Stomach (tissue), 9 donors: ENCODE measurements around the gene UBAC1. TPM values are rescaled to one million over a fixed set of nuclear protein-coding genes. Genes with fewer than 3 reads are reported as not detected.

Experiments used
- DNase-seq, 2 donors: peaks; one replicate each; pipeline versions ENCODE4 v3.0.0 to v3.0.0-alpha.2; 2013 to 2019
- H3K27ac ChIP-seq, 5 donors: fragments of 200-600 bp in 4 of 5; sonication (generic) in 4 of 5; one replicate each; pipeline ENCODE4 v1.5.1; 2013 to 2019; ENCODE audit warnings: mild to moderate bottlenecking in 1 of 5, moderate library complexity in 1 of 5
- H3K27me3 ChIP-seq, 3 donors: fragments of 200-600 bp; sonication (generic); one replicate each; pipeline ENCODE4 v1.5.1; 2017 to 2019; ENCODE audit warnings: mixed run types in 1 of 3
- H3K36me3 ChIP-seq, 4 donors: fragments of 200-600 bp; sonication (generic); 1 replicate in 3 of 4; 2 replicates in 1 of 4; pipeline ENCODE4 v1.5.1; 2016 to 2019
- H3K4me1 ChIP-seq, 4 donors: fragments of 200-600 bp; sonication (generic); one replicate each; pipeline ENCODE4 v1.5.1; 2016 to 2019
- H3K4me3 ChIP-seq, 4 donors: fragments of 200-600 bp; sonication (generic) in 3 of 4; one replicate each; pipeline ENCODE4 v1.5.1; 2016 to 2019; ENCODE audit warnings: mild to moderate bottlenecking in 1 of 4
- H3K9me3 ChIP-seq, 4 donors: fragments of 200-600 bp; sonication (generic); one replicate each; pipeline ENCODE4 v1.5.1; 2016 to 2019
- EP300 ChIP-seq: sonication (generic); formaldehyde crosslinking; IDR thresholded peaks from one replicate; pipeline ENCODE4 v1.6.1; 2017; ENCODE audit warnings: antibody characterized with exemption
- POLR2A ChIP-seq, 4 donors: fragments of 450-650 bp; IDR thresholded peaks; one replicate each; pipeline ENCODE4 v1.6.1; 2016; ENCODE audit warnings: antibody characterized with exemption in 4 of 4, control low read depth in 2 of 4, mild to moderate bottlenecking in 1 of 4, moderate library complexity in 1 of 4
- POLR2AphosphoS5 ChIP-seq, 3 donors: sonication (generic); formaldehyde crosslinking; IDR thresholded peaks; one replicate each; pipeline ENCODE4 v1.6.1; 2016; ENCODE audit warnings: antibody characterized with exemption in 3 of 3
- WGBS, 5 donors: extraction: QIAGEN DNeasy Blood & Tissue Kit in 3 of 5; methylation state at CpG; one replicate each; pipeline versions ENCODE4 v1.1.5 to v1.1.7; 2013 to 2018; 5-methylcytosine and 5-hydroxymethylcytosine counted together
- intact Hi-C: fragments of 100-400 bp; cut with DNase I; formaldehyde crosslinking; loops from one replicate; pipeline ENCODE4 v1.15.1; 2023; ENCODE audit warnings: low total_unique reads
- polyA plus RNA-seq, 3 donors: library from polyadenylated mRNA; stranded (reverse); fragments of 200-250 nt; gene quantifications; one replicate each; pipeline ENCODE4 v1.2.3, GENCODE V29; 2013
- total RNA-seq, 5 donors: library from RNA; depleted of rRNA; stranded (reverse); fragments of >200 nt; gene quantifications; one replicate each; pipeline versions ENCODE4 v1.1.0 to v1.2.3, GENCODE V29; 2014 to 2016
- TF ChIP-seq, protein P1 (sequence below), 7 experiments: fragments of 450-650 bp in 4 of 7; fragments of 200-600 bp in 3 of 7; sonication (generic) in 3 of 7; IDR thresholded peaks; one replicate each; pipeline ENCODE4 v1.5.1; 2016 to 2019; ENCODE audit warnings: antibody characterized with exemption in 7 of 7, control low read depth in 2 of 7, mild to moderate bottlenecking in 1 of 7
- donor health status: healthy with polysubstance abuse.
- donor health status: Bipolar disorder and iron deficiency.
- donor health status: healthy.

UBAC1 gene
- total and polyA plus RNA-seq, 8 donors, result 22.6 to 70.1 (median 42.6) TPM

DNA sequence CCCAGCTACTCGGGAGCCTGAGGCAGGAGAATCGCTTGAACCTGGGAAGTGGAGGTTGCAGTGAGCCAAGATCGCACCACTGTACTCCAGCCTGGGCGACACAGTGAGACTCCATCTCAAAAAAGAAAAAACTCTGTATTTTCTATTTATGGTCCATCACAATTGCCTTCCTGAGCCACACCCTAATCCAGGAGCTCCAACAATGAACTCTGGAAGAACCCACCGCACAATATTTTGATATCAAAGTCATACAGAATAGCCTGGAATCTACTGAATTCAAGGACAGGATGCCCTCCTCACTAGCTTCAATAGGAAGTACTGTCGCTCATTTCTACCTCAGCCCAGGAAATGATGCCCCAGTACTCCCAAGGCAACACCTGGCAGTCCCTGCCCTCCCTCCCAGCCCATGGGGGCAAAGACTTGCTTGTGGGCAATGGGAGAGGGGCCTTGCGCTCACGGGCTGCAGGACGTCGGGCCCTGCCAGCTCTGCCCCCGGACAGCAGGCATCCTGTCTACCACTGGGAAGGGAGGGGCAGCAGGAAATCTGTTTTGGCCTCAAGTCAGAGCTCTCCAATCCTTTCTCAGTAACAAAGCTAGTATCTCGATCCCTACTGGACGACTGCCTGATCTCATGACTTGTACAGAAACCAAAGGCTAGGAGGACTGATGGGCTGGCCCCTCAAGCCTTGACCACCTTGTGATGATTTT, 19.7 kb downstream of the UBAC1 start:
- 84 to 92% (median 90%) methylated on average over 11 to 13 of the region's 13 CpGs for WGBS, 5 donors
- intact Hi-C loops, result no loop called here
- TF ChIP-seq POLR2A (IDR thresholded peaks at IDR 0.05) (no peak), POLR2AphosphoS5 (IDR thresholded peaks at IDR 0.05) (no peak), EP300 (no peak)
- TF ChIP-seq, protein P1, sequence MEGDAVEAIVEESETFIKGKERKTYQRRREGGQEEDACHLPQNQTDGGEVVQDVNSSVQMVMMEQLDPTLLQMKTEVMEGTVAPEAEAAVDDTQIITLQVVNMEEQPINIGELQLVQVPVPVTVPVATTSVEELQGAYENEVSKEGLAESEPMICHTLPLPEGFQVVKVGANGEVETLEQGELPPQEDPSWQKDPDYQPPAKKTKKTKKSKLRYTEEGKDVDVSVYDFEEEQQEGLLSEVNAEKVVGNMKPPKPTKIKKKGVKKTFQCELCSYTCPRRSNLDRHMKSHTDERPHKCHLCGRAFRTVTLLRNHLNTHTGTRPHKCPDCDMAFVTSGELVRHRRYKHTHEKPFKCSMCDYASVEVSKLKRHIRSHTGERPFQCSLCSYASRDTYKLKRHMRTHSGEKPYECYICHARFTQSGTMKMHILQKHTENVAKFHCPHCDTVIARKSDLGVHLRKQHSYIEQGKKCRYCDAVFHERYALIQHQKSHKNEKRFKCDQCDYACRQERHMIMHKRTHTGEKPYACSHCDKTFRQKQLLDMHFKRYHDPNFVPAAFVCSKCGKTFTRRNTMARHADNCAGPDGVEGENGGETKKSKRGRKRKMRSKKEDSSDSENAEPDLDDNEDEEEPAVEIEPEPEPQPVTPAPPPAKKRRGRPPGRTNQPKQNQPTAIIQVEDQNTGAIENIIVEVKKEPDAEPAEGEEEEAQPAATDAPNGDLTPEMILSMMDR (IDR thresholded peaks at IDR 0.05), result no peak
- no peak overlapping the region for H3K4me3 ChIP-seq
- no peaks in the 10 kb centered on the region for H3K27me3 ChIP-seq
- no peak for DNase-seq
- H3K27ac ChIP-seq, result peak overlapping the region in 1 of 5 donors; percentile 14
- H3K36me3 ChIP-seq, result peaks cover 65 to 100% (median 97%) of the 10 kb centered on the region in 4 donors
- H3K9me3 ChIP-seq, result no peaks in the 10 kb centered on the region
- H3K4me1 ChIP-seq, result no peaks in the 10 kb centered on the region

DNA sequence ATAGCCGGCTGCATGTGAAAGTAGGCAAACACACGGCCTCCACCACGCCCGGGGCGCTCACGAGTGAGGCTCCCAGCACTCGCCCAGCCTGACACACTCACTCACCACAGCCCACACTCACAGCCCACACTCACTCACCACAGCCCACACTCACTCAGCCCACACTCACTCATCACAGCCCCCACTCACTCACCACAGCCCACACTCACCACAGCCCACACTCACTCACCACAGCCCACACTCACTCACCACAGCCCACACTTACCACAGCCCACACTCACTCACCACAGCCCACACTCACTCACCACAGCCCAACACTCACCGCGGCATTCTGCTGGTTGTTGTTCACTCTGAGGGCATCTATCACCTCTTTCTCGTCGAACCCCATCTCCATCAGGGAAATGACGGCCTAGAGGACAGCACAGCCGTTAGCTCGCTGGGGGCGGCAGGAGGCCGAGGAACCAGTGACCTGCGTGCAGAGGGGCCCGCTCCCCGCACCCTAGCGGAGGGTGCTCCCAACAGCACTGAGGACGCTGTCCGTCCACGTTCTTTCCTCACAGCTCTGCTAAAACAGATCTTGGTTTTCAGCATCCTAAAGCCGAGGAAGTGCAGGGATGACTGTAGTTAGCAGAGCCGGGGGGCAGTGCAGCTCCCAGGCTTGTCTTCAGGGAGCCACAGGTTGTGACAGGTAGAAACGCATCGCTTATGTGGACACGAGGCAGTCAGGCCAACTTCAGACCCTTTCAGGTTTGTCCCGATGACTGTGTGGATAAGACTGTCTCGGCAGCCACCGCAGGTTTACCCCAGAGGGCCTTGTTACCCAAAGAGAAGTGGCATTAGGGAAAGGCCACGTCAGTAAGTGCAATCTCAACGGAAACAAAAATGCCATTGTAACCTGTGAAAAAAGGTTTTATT, 21.6 kb downstream of the UBAC1 start:
- DNase-seq, result no peak

DNA sequence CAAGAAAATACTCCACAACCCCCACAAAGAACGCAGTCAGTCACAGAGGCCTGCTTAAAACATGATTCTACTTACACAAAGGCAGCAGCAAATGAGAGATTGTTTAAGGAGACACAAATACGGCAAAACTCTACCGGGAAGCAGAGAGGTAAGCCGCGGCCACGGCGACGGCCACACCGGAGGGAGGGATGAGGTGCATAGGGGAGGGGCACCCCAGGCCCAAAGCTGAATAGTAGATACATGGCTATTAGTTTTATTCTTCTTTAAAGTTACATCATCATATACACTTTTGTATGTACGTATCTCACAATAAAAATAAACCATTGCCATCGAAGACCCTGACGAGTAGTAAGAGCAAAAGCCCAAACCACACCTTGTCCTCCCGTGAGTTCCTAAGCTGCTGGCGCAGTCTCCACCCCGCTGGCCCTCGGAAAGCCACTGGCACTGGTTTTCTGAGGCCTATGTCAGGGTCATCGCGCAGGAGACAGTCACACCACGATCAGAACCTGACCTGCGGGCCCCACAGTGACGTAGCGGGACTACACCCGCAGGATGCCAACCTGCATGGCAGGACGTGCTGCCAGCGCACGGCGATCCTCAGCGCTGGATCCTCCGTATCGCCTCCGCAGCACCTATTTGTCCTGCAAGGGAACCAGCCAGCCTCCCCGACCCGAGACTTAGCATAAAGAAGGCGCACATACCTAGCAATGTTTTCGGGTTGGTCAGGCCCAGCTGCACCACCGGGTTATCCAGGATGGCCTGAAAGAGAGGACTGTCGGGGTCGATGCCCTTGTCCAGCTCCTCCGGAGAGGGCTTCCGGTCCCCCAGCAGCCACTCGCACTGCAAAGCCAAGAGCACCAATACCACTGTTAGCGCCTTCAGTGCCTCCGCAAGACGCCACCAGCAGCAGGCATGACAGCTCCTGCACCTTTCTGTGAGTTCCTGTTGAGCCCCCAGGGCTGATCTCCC, 23.4 kb downstream of the UBAC1 start:
- Histone ChIP-seq H3K4me1 (no peaks in the 10 kb centered on the region), H3K27ac (no peak overlapping the region), H3K36me3 (peaks cover 45 to 100% (median 97%) of the 10 kb centered on the region in 4 donors), H3K27me3 (no peaks in the 10 kb centered on the region), H3K9me3 (no peaks in the 10 kb centered on the region), H3K4me3 (no peak overlapping the region)
- WGBS, 5 donors, result 93 to 97% (median 96%) methylated on average over 39 to 44 of the region's 44 CpGs
- TF ChIP-seq POLR2AphosphoS5 (IDR thresholded peaks at IDR 0.05) (no peak), POLR2A (IDR thresholded peaks at IDR 0.05) (no peak), EP300 (no peak)
- TF ChIP-seq, protein P1 (IDR thresholded peaks at IDR 0.05), result no peak
- intact Hi-C loops, result no loop called here
- no peak for DNase-seq

More for the DNA sequence above, 21.6 kb downstream of the UBAC1 start:
- no peaks in the 10 kb centered on the region for H3K27me3 ChIP-seq
- no peak overlapping the region for H3K27ac ChIP-seq
- H3K9me3 ChIP-seq, result no peaks in the 10 kb centered on the region
- WGBS, 5 donors, result 87 to 92% (median 88%) methylated on average over 33 of the region's 33 CpGs
- H3K36me3 ChIP-seq, result peaks cover 46 to 100% (median 97%) of the 10 kb centered on the region in 4 donors
- no peaks in the 10 kb centered on the region for H3K4me1 ChIP-seq
- H3K4me3 ChIP-seq, result no peak overlapping the region
- TF ChIP-seq POLR2AphosphoS5 (IDR thresholded peaks at IDR 0.05) (no peak), POLR2A (IDR thresholded peaks at IDR 0.05) (no peak), EP300 (no peak)
- TF ChIP-seq, protein P1 (IDR thresholded peaks at IDR 0.05), result no peak
- intact Hi-C loops, result no loop called here
